ENCODE data around the gene CERS1. TPM values are rescaled to one million over a fixed set of nuclear protein-coding genes. Genes with fewer than 3 reads are reported as not detected.

Gene CERS1
- total RNA-seq, 4 donors from 2014 or later, result 0.19 to 0.24 TPM; not detected in 2

DNA sequence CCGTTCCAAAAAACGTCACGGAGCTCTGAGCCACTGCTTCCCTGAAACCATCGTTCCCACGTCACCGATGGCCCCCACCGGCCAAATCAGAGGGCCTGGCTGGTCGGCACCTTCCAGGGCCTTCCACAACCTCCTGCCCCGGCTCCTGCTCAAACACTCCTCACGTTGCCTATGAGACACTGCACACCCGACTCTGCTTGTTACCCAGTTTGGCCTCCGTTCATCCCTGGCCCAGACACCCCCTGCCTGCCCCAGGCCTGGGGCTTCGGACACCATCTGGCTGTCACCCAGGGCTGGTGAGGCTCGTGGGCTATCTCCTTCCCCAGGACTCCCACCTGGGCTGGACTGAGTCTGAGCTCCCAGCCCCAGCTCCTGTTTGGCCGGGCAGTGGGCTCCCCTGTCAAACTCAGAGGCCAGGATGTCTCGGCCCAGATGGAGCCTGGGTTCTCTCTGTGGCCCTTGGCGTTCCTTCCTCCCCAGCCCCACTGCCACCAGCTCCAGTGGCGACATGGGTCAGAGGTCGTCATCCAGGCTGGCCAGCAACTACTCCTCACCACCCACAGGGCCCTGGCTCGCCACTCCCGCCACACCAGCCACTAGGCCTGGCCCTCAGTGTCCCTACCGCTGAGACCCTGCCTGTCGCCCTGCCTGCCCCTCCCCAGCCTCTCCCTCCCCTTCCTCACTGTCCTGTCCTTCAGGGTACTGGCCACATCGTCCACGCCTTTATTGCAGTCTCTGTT lies 17.7 kb downstream of the CERS1 start:
- DNase-seq (ENCODE audit: low spot score), result no peak
- no peak for ATAC-seq (ENCODE audit: low FRiP score)
- TF ChIP-seq, protein P1, sequence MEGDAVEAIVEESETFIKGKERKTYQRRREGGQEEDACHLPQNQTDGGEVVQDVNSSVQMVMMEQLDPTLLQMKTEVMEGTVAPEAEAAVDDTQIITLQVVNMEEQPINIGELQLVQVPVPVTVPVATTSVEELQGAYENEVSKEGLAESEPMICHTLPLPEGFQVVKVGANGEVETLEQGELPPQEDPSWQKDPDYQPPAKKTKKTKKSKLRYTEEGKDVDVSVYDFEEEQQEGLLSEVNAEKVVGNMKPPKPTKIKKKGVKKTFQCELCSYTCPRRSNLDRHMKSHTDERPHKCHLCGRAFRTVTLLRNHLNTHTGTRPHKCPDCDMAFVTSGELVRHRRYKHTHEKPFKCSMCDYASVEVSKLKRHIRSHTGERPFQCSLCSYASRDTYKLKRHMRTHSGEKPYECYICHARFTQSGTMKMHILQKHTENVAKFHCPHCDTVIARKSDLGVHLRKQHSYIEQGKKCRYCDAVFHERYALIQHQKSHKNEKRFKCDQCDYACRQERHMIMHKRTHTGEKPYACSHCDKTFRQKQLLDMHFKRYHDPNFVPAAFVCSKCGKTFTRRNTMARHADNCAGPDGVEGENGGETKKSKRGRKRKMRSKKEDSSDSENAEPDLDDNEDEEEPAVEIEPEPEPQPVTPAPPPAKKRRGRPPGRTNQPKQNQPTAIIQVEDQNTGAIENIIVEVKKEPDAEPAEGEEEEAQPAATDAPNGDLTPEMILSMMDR (IDR thresholded peaks at IDR 0.05), result no peak

DNA sequence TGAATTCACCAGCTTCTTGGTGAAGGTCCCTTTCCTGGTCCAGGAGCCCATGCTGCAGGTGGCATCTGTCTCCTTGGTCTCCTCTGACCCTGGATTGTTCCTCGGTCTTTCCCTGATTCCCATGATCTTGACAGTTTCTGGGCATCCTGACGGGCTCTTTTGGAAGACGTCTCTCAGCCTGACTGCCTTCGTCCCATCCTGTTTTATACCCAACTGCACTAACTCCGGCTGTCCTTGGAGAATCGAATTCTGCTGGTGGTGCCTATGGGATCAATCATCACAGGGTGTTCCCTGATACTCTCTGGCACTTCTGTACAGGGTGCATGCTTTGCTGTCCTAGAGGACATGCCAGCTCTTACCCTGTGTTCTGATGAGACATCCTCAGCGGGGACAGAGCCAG lies 19.1 kb downstream of the CERS1 start:
- no peak for DNase-seq (ENCODE audit: low spot score)
- no peak for ATAC-seq (ENCODE audit: low FRiP score)
- TF ChIP-seq, protein P1 (IDR thresholded peaks at IDR 0.05), result no peak

DNA sequence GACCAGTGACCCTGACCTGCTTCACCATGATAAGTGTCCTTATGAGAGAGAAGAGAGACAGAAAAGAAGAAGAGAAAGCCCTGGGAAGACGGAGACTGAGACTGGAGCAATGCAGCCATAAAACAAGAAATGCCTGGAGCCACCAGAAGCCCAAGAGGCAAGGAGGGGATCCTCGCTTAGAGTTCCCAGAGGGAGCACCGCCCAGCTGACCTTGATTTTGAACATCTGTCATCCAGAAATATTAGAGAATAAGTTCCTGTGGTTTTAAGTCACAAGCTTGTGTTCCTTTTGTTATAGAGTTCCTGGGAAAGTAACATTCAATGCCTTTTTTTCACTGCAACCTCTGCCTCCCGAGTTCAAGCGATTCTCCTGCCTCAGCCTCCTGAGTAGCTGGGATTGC lies 20.2 kb downstream of the CERS1 start:
- no peak for DNase-seq (ENCODE audit: low spot score)
- TF ChIP-seq, protein P1 (IDR thresholded peaks at IDR 0.05), result no peak
- no peak for ATAC-seq (ENCODE audit: low FRiP score)

DNA sequence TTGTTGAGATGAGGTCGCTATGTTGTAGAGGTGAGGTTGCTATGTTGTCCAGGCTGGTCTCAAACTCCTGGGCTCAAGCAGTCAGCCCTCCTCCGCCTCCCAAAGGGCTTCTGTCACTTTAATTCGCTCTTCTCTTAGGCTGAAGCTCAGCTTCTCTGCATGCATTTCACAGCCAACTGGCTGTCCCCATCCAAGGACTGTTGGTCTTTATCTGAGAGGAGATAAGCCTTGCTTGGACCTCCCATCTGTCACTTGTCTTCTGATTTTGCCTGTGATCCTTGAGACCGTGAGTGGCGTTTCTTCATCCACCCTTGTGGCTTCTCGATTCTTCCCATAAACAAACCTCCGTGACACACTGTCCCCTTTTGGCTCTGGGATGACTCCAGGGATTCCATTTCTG lies 24.4 kb downstream of the CERS1 start:
- no peak for ATAC-seq (ENCODE audit: low FRiP score)
- no peak for DNase-seq (ENCODE audit: low spot score)
- TF ChIP-seq, protein P1 (IDR thresholded peaks at IDR 0.05), result no peak

DNA sequence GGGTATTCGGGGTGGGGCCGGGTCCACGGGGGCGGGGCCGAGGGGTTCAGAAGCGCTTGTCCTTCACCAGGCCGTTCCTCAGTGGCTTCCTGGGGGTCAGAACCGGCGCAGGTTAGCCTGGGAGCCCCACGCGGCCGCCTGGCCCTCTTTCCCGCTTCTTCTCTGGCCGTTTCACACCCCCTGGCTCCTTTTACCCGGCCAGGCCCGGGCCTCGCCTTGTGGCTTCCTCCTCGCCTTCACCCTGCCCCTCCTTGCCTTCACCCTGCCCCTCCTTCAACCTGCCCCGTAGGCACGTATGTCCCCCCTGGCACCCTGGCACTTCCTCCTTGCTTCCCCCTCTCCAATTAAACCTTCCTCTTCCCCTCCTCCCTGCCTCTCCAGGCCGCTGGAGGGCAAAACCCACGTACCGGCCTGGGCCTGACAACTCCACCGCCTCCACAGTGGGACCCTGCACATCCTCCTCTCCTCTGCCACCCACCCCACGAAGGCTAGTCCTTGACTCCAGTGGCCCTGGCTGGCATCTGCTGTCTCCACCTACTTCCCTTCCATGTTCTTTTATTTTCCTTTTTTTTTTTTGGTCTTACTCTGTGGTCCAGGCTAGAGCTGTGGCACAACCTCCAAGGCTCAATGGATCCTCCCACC lies 25.3 kb downstream of the CERS1 start:
- DNase-seq (ENCODE audit: low spot score), result no peak
- TF ChIP-seq, protein P1 (IDR thresholded peaks at IDR 0.05), result no peak
- ATAC-seq (ENCODE audit: low FRiP score), result no peak

GRCh38 chr19:18869781-18870530 lies 26.0 kb downstream of the CERS1 start:
- DNase-seq (ENCODE audit: low spot score) (no peak), ATAC-seq (ENCODE audit: low FRiP score) (no peak)
- TF ChIP-seq, protein P1 (IDR thresholded peaks at IDR 0.05), result no peak
